ENCODE data around the gene TLR2. TPM values are rescaled to one million over a fixed set of nuclear protein-coding genes. Genes with fewer than 3 reads are reported as not detected.

Gene TLR2
- total RNA-seq, 1 experiment from 2014 or later: 0.28 TPM

- TF ChIP-seq POLR2AphosphoS5 (IDR thresholded peaks at IDR 0.05; ENCODE audit: low read depth, low read length) (no peak), TCF7L2 (IDR thresholded peaks at IDR 0.05; ENCODE audit: low read depth, low read length) (no peak), SIN3A (IDR thresholded peaks at IDR 0.05; ENCODE audit: borderline replicate concordance, insufficient read depth, low read depth, low read length) (no peak)
- TF ChIP-seq, protein P1, sequence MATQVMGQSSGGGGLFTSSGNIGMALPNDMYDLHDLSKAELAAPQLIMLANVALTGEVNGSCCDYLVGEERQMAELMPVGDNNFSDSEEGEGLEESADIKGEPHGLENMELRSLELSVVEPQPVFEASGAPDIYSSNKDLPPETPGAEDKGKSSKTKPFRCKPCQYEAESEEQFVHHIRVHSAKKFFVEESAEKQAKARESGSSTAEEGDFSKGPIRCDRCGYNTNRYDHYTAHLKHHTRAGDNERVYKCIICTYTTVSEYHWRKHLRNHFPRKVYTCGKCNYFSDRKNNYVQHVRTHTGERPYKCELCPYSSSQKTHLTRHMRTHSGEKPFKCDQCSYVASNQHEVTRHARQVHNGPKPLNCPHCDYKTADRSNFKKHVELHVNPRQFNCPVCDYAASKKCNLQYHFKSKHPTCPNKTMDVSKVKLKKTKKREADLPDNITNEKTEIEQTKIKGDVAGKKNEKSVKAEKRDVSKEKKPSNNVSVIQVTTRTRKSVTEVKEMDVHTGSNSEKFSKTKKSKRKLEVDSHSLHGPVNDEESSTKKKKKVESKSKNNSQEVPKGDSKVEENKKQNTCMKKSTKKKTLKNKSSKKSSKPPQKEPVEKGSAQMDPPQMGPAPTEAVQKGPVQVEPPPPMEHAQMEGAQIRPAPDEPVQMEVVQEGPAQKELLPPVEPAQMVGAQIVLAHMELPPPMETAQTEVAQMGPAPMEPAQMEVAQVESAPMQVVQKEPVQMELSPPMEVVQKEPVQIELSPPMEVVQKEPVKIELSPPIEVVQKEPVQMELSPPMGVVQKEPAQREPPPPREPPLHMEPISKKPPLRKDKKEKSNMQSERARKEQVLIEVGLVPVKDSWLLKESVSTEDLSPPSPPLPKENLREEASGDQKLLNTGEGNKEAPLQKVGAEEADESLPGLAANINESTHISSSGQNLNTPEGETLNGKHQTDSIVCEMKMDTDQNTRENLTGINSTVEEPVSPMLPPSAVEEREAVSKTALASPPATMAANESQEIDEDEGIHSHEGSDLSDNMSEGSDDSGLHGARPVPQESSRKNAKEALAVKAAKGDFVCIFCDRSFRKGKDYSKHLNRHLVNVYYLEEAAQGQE (IDR thresholded peaks at IDR 0.05; ENCODE audit: insufficient read depth in 1 of 2, low read depth in 2 of 2, low read length in 1 of 2): no peak
- TF ChIP-seq, protein P2, sequence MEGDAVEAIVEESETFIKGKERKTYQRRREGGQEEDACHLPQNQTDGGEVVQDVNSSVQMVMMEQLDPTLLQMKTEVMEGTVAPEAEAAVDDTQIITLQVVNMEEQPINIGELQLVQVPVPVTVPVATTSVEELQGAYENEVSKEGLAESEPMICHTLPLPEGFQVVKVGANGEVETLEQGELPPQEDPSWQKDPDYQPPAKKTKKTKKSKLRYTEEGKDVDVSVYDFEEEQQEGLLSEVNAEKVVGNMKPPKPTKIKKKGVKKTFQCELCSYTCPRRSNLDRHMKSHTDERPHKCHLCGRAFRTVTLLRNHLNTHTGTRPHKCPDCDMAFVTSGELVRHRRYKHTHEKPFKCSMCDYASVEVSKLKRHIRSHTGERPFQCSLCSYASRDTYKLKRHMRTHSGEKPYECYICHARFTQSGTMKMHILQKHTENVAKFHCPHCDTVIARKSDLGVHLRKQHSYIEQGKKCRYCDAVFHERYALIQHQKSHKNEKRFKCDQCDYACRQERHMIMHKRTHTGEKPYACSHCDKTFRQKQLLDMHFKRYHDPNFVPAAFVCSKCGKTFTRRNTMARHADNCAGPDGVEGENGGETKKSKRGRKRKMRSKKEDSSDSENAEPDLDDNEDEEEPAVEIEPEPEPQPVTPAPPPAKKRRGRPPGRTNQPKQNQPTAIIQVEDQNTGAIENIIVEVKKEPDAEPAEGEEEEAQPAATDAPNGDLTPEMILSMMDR (IDR thresholded peaks at IDR 0.05): no peak
- Histone ChIP-seq H3K4me3 (ENCODE audit: low read depth in 2 of 2, low read length in 2 of 2) (no peak overlapping the region), H3K4me1 (ENCODE audit: control insufficient read depth, insufficient read depth, low read length) (no peaks in the 10 kb centered on the region), H3K27me3 (ENCODE audit: control insufficient read depth, insufficient read depth, low read length) (no peaks in the 10 kb centered on the region), H3K36me3 (ENCODE audit: control insufficient read depth, insufficient read depth, low read length) (no peaks in the 10 kb centered on the region), H3K9me3 (ENCODE audit: control insufficient read depth, insufficient read depth, low read depth, low read length) (no peaks in the 10 kb centered on the region), H3K27ac (ENCODE audit: low read length) (no peak overlapping the region)
- no TSS peak for BruUV-seq (replicated peaks)
- CTCF ChIA-PET: interaction anchor here (0.5 kb wide), 1 partner anchor 195 kb away, joined by 3 read pairs; no protein-coding TSS in a partner anchor
- intact Hi-C loops (cut with micrococcal nuclease; ENCODE audit: unreplicated experiment): loop anchor here (5.0 kb wide), 1 partner anchor 298 kb away; the partner anchor contains the start of gene MND1
- in situ Hi-C loops (cut with HindIII; ENCODE audit: low pct_unique_long_range_greater_than_20kb, low sequenced_read_pairs): no loop called here
- ATAC-seq (no peak), DNase-seq (ENCODE audit: low read depth, low spot score) (no peak)
- POLR2A ChIA-PET: no interaction called here
Observed at GRCh38 chr4:153639833-153640802, 44.0 kb upstream of the TLR2 start.

GRCh38 chr4:153641532-153641931, 42.5 kb upstream of the TLR2 start:
- POLR2A ChIA-PET: no interaction called here
- CTCF ChIA-PET: no interaction called here
- intact Hi-C loops (cut with micrococcal nuclease; ENCODE audit: unreplicated experiment): loop anchor here (5.0 kb wide), 1 partner anchor 299 kb away; the partner anchor contains the start of gene MND1

More at GRCh38 chr4:153641532-153641931, 42.5 kb upstream of the TLR2 start:
- ATAC-seq (no peak), DNase-seq (ENCODE audit: low read depth, low spot score) (no peak)
- H3K9me3 ChIP-seq (ENCODE audit: control insufficient read depth, insufficient read depth, low read depth, low read length): no peaks in the 10 kb centered on the region; the same call in 1 of the 2 replicates
- H3K4me1 ChIP-seq (ENCODE audit: control insufficient read depth, insufficient read depth, low read length): no peaks in the 10 kb centered on the region
- no peak overlapping the region for H3K4me3 ChIP-seq (ENCODE audit: low read depth in 2 of 2, low read length in 2 of 2)
- in situ Hi-C loops (cut with HindIII; ENCODE audit: low pct_unique_long_range_greater_than_20kb, low sequenced_read_pairs): no loop called here
- H3K27me3 ChIP-seq (ENCODE audit: control insufficient read depth, insufficient read depth, low read length): no peaks in the 10 kb centered on the region
- BruUV-seq (replicated peaks): no TSS peak
- H3K36me3 ChIP-seq (ENCODE audit: control insufficient read depth, insufficient read depth, low read length): no peaks in the 10 kb centered on the region
- no peak overlapping the region for H3K27ac ChIP-seq (ENCODE audit: low read length)
- TF ChIP-seq TCF7L2 (IDR thresholded peaks at IDR 0.05; ENCODE audit: low read depth, low read length): no peak
